Activated T-helper 1 cell treated with Interleukin-2 at 50 U/mL for 16 hours (primary cell): ENCODE results near the gene WASF3.

Experiments
- DNase-seq: peaks from one replicate; pipeline ENCODE4 v3.0.0-alpha.2; 2020; ENCODE audit warnings: low read depth

WASF3 gene

DNA sequence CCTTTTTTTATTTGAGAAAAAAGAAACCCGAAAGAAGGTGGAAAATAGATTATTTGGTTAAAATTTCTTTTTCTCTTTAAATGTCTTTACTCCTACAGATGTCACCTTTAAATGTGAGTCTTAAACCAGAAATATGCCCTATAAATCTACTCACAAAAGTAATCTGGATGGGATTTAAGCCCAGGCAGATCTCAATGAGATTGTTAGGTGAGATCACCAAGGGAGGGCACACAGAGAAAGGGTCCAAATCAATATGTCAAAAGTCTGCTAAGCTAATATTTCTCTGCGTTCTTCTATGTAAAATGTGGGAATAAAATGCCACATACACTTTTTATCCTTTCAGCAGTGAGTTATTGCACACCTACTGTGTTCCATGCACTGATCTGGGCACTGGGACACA, 32.9 kb downstream of the WASF3 start:
- DNase-seq = no peak

DNA sequence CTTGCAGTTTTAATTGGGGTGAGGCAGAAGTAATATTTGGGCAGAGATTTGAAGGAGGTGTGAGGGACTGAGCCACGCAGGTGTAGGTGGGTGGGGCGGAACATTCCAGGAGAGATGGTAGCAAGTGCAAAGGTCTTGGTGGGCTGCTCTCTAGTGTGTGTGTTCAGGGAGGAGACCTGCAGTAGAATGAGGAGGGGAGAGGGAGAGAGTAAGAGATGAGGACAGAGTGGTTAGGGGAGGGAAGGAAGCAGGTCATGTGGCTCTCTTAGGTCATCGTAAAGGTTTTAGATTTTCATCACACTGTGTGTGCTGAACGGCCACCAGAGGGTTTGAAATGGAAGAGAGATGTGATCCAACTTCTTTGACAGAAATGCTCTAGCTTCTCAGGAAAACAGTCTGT, 33.5 kb downstream of the WASF3 start:
- DNase-seq = no peak

DNA sequence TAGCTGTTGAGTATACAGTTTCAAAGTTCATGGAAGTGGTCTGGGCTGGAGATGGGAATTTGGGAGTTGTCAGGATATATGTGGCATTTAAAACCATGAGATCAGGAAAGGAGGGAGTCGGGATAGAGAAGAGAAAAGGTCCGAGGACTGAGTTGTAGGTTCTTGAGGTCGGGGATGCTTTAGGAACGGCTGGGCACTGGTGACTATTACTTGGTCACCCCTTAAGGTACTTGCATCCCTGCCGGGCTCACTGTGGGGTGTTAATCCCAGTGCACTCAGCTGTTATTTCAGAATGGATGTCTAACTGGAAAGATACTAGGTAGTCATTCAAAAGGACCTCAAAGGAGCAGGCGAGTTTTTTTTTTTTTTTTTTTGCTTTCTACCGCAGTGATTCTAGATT, 34.2 kb downstream of the WASF3 start:
- no peak for DNase-seq

DNA sequence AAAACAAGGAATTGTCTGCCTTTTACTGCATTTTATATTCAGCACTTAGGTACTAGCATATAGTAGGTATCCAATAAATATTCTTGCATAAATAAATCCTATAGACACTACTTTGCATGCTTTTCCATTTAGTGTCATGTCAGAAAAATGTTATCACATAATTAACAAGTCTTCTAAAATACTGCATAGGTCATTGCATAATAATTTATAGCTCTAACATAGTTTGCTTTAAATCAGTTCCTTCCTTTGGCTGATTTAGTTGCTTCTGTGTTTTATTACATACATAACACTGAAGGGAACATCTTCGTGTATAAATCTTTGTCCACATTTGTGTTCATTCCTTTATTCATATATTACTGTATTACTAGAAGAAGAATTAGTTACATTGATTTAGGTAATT, 36.2 kb downstream of the WASF3 start:
- DNase-seq = no peak

DNA sequence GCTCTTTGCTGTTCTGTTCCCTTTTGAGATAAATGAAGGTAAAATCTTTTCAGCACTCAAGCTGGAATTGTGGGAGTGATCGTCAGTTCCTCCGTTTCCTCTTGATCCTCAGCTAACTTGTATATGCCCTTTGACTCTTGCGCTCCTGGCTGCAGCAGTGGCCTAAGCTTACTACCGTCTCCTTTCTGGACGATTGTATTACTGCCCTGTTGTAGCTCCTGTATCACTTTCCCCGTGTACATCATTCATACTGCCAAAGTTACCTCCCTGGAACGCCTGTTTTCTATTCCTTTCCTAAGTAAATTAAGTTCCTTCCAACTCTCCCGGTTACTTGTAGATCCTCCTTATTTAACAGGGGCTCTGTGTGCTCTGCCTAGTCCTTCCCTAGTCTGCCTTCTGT, 36.9 kb downstream of the WASF3 start:
- no peak for DNase-seq

DNA sequence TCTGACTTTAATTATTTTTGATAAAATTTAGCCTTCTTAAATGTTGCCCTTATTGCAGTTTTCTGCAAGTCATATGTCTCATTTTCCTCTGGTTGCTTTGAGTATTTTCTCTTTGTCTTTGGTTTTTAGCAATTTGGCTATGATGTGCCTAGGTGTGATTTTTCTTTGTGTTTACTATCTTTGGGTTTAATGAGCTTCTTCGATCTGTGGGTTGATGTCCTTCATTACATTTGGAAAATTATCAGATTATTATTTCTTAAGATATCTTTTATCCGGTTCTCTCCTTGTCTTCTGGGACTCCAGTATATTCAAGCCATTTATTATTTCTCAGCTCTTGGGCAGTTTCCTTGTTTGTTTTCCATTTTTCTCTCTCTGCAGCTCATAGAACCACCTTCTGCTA, 39.0 kb downstream of the WASF3 start:
- no peak for DNase-seq

DNA sequence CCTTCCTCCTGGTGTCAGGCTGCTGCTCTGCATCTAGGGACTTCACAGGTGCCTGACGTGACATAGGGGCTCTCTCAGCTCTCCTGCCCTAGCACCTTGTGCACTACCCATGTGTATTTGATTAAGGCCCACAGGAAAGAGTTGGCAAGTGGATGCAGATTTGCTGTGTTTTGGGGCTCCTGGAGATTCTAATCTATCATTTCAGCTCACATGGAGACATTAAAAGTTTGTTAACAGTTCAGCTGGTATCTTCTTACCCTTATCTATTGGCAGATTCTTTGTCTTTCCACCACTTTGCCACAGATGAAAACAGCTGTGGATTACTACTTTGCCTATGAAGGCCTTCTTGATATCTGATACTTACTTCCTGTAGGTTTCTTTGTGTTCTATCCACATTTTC, 41.9 kb downstream of the WASF3 start:
- DNase-seq = no peak

DNA sequence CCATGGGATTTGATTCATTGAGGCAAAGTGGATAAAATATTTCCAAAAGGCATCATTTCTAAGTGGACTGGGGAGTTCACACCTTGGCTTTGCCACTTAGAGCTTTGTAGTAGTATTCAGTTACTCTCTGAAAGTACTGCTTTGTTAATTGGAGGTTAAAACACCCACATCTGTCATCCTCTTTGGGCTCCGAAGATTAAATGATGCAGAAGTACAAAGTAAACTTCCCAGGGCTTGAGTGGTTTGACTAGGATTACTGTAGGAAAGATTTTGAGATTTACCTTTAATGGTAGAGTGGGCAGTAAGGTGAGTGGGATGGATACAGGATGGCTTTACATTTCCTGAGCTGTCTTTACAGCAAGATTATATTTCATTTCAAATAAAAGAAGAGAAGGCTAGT, 42.4 kb downstream of the WASF3 start:
- DNase-seq = no peak

DNA sequence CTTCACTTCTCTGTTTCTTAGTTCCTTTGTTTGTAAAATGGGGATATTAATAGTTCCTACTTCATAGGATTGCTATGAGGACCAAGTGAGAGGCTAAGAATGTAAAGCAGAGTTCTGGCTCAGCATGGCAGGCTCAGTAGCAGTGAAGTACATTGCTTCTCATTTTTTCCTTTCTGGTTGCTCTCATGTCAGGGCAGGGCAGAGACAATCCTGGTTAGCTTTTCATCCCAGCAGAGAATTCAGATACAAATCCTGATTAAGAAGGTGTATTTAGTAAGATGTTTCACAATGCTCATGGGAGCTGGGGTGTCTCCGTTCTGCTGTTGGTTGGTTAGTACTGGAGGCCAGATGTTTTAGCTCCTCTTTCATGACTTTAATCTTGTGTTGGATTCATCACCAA, 42.9 kb downstream of the WASF3 start:
- no peak for DNase-seq

DNA sequence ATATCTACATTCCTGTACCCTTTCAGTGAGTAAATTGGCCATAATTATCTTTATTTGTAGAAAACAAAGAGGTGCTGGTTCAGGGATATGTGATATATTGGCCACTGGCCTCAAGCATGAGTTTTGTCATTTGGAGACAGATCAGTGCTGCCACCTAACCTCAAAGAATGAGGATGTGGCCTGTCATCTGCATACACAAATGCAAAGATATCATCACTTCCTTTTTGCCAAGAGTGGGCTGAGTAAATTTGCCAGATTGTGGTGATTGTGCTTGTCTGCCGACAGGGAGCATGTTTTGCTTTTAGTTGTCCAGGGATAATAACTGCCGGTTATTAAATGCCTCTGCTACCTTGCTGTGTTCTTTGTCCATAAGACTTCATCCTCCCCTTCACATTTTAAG, 44.2 kb downstream of the WASF3 start:
- DNase-seq = no peak

DNA sequence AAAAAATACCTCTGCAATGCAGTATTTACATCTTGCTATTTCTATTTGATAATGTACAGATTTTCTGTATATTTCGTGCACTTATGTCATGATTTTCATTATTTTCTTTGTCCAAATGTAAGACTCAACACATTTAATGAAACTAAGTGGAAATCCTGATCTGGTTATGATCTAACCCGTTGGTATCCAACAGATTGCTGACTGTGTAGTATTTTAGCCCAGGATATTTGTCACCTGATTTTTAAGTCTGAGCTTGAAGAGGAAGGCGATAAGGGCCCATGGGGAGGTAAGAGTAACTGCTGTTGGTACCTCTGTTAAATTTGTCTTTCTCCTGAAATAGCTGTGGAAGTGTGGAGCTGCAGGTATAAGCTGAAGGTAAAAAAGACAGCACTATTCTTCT, 45.3 kb downstream of the WASF3 start:
- no peak for DNase-seq

DNA sequence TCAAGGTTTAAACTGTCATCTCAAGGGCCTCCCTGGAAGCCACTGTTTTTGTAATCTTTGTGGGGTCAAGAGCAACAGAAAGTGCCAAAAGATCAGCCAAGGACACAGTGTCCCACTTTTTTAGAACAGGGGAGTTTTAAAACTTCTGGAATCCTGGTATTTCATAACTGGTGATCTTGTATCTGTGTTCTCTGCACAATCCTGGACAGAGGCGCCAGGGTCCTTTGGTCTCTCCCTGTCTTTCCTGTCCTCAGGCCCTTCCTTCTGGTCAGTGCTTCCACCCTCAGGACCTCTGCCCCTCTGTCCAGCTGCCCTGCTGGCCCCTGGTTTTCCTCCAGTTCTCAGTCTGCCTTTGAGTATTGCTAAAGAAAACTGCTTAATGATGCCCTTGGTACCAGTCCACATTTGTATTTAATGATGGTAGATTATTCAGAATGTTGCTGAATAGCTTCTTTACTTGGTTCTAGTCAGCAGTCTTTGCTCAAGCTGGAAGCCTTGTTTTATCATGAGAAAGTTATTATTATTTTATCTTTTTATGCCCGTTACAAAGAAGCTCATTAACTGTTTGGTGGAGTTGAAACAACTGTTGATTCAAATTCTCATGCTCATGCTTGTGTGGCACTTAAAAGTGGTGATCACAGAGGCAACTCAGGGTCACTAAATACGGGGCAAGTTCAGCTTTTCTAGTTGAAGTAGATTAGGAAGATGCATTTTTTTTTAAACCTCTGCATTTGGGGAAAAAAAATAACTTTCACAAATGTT, 47.5 kb downstream of the WASF3 start:
- no peak for DNase-seq

DNA sequence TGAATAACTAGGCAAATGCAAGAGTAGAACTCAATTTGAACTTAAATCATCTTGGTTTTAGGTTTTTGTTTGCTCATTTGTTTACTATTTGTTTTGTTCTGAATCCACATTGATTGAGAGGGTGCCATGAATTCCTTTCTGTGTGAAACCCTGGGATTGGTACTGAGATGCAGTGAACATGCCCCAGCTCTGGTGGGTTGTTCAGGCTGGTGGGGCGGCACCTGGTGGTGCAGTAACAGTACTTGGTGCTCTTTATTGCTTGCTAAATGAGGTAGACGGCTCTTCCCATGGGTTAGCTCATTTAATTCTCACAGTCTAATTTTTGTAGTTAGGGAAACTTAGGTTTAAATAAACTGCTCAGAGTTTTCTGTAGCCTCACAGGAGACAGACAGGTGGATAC, 48.4 kb downstream of the WASF3 start:
- DNase-seq = no peak

DNA sequence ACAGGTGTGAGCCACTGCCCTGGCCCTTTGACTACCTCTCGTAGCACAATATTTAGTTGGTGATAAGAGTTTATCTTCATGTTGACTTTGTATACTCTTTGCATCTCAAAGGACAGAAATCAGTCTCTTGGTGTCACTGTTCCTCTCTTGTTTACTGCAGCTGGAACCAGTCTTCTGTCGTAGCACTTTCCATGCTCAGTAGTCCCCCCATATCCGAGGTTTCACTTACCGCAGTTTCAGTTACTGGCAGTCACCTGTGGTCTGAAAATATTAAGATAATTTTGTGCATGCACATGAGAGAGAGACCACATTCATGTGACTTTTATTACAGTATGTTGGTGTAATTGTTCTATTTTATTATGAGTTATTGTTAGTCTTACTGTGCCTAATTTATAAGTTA, 49.1 kb downstream of the WASF3 start:
- DNase-seq = no peak

DNA sequence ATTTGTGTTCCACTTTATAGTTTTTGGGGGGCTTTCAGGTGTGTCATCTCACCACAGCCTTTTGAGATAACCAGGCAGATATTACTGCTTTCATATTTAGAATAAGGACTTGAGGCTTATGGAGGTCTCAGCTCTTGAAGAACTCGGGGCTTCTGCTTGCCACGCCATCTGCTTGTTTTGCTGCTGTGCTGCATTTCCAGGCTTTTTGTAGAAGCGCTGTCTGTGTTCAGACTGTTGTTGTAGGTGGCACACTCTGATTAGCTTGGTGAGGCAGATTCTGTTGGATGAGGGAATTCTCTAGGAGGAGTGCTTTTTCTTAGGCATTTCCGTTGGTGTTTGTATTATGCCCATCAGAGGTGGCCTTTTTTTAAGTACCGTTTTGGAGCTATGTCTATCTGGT, 57.2 kb downstream of the WASF3 start:
- DNase-seq = no peak

DNA sequence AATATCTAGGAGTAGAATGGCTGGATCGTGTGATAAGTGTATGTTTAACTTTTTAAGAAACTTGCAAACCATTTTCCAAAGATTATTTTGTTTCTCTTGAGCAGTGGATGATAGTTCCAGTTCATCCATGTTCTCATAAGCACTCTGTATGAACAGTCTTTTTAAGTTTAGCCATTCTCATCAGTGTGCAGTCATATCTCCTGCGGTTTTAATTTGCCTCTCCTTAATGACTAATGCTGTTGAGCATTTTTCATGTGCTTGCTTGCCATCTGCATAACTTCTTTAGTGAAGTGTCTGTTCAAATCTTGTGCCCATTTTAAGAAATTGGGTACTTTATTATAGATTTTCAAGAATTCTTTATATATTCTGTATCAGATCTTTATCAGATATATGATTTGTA, 58.6 kb downstream of the WASF3 start:
- no peak for DNase-seq

DNA sequence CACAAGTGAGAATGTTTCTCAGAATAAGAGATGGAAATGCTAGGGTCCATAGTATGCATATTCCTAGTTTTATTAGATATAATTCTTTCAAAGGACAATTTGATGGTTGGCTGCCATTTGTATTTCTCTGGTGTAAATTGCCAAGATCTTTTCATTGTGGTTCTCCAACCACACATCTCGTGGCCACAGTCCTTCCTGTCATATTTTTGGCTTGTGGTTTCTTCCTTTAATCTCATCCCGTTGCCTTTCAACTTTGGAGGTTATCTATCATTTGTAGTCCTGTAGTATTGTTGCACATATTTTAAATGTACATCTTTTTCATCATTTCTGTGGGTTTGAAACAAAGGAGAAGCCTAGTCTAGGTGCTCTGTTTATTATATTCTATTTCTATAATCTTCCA, 61.2 kb downstream of the WASF3 start:
- DNase-seq = no peak

DNA sequence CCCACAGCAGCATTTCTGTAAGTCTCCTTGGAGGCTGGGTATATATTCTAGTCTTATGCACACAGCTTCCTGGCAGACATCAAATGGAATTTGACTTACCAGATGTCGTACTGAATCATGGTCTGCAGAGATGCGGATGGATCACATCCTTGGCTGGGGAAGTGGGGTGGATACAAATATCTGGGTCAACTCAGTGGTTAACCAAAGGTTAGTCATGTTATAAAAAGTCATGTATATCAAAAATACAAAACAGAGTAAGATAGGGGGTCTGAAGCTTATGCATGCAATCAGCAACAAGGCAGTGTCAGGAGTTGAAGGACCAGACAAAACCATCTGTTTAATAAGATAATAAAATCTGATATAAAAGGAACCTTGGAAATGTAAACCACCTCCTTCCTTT, 61.9 kb downstream of the WASF3 start:
- DNase-seq = no peak

DNA sequence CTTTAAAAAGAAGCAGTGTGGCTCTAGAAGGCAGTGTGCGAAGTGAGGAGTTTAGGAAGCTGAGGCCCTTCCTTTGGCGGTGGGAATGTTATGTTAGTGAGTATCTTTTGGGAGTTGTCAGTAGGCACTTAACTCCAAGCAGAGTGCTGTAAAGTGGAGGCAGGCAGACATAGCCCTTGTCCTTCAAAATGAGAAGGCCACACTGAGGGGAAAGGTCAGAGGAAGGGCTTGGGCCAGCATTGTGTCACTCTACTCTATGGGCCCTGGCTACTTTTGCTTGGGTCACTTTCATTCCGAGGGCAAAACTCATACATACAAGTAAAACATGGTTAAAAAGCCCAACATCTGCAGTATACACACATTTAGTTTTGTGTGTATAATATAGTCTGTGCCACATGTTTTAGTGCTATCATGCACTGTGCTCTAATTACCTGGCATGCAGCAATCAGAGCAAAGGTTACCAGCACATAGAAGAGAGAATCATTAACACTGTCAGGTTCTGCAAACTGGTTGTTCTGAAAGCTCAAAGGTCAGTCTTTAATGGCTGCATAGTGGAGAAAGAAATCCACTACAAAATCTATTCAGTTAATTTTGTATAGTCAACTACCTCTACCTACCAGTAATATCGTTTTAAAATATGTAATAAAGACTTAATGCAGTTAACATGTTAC, 64.4 kb downstream of the WASF3 start:
- no peak for DNase-seq

DNA sequence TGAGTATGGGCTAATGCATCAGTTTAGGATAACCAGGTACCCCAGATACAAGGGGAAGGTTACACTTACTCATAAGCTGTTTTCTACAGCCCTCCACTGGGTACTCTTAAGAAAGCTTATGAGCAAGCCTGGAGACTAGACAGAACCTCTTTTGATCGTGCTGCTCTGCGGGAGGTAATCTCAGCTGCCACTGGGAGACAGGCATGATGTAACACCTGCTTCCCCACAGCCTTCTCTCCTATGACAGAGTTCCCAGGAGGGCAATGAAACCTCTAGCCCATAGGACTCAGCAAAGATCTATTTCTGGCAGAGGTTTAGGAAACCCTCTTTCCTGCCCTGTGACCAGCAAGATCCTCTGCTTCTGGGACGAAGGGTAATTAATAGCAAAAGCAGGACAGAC, 65.6 kb downstream of the WASF3 start:
- no peak for DNase-seq

DNA sequence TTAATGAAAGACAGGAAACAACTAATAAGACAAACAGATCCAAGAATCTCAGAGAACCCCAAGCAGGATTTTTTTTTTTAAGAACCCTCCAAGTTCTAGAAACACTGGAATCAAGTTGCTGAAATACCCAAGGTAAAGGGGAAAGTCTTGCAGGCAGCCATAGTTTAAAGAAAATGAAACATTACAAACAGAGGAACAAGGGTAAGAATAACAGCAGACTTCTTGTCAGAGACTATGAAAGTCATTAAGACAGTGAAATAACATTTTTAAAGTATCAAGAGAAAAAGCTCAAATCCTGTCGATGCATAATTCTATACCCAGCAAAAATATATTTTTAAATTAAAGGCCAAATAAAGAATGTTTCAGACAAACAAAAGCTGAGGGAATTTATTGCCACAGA, 67.1 kb downstream of the WASF3 start:
- DNase-seq = no peak

DNA sequence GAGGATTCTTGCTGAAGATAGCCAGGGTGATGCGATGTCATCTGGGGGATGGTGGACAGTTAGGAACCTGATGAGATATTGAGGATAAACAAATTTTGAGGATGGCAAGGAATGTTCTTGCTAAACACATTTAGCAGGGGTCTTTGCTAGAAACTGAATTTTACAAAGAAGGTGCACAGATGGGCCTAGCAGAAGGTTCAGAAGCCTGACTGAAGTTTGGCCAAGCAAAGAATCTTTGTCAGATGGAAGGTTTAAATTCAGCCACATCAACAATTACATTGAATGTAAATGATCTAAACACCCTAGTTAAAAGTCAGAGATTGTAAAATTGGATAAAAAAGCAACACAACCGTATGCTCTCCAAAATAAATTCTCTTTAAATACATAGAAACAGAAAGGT, 68.8 kb downstream of the WASF3 start:
- DNase-seq = no peak

DNA sequence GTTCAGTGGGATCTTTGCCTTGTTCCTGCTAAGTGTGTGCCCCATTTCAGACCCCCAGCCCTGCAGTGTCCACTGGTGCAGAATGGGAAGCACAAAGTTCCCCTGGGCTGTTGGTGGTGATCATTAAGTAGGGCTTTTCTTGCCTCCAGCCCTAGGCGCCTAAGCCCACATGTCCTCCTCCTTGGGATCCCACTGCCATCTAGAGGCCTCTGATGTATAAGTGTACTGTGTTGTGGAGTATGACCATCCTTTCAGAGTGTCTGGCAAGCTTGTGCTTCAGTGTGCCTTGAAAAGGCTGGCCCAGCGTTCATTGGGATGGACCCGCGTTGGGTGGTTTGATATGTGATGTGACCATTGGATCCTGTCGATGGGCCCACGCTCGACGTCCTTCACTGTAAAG, 71.2 kb downstream of the WASF3 start:
- DNase-seq = no peak

DNA sequence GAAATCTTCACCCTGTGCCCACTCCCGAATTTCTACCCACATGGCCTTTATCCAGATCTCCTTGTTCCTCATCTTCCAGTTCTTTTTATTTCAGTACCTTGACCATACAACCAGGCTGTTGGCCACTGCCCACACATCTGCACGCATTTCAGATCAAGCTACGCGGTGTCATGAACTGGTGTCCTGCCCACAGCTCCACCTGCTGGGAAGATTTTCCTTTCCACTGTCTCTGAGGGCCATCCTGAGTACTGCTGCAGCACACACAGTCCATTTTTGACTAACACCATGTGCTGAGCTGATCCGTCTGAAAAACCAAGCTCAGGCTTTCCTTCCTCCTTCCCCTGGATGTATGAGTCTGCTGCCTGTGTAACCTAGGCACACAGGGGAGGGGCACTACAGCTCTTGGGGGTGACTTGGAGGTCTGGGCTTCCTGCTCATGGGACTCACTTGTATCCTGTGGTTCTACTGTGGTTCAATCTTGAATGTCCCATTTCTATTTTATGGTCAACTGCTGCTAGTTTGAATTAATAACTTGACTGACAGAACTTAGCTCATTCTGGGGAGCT, 71.9 kb downstream of the WASF3 start:
- DNase-seq = no peak
